Muscle of leg (tissue), 11 donors: Measurements from ENCODE around the gene KRTAP19-6. TPM values are rescaled to one million over a fixed set of nuclear protein-coding genes. Genes with fewer than 3 reads are reported as not detected.
"Not testable (repeated sequence)": the region's sequence is repeated elsewhere in the genome, so short reads cannot be mapped to it uniquely, and the experiment has no call there.

Experiments
- DNase-seq: peaks from one replicate; pipeline ENCODE4 v3.0.0; 2013
- H3K27ac ChIP-seq: one replicate; pipeline ENCODE4 v1.5.1; 2013; ENCODE audit warnings: mild to moderate bottlenecking, low read length, control low read depth
- H3K27me3 ChIP-seq: one replicate; pipeline ENCODE4 v1.6.1; 2013; ENCODE audit warnings: low read length; ENCODE audit not compliant: control insufficient read depth, insufficient read depth
- H3K36me3 ChIP-seq: one replicate; pipeline ENCODE4 v1.6.1; 2013; ENCODE audit warnings: low read length; ENCODE audit not compliant: control insufficient read depth, insufficient read depth
- H3K4me1 ChIP-seq: one replicate; pipeline ENCODE4 v1.6.1; 2013; ENCODE audit warnings: low read length; ENCODE audit not compliant: control insufficient read depth, insufficient read depth
- H3K4me3 ChIP-seq: one replicate; pipeline ENCODE4 v1.5.1; 2013; ENCODE audit warnings: low read length, control low read depth
- H3K9me3 ChIP-seq: replicated peaks from 2 replicates; pipeline ENCODE4 v1.6.1; 2013; ENCODE audit warnings: low read depth, low read length; ENCODE audit not compliant: control insufficient read depth
- WGBS: methylation state at CpG from one replicate; pipeline ENCODE4 v1.1.5; 2013; ENCODE audit warnings: missing lambda C conversion rate; ENCODE audit not compliant: insufficient coverage; 5-methylcytosine and 5-hydroxymethylcytosine counted together
- polyA plus RNA-seq, 8 donors: library from polyadenylated mRNA; unstranded; fragments of 120-200 nt; gene quantifications; one replicate each; pipeline versions ENCODE4 v1.2.1 to v1.2.3, GENCODE V29; 2013; ENCODE audit warnings: inconsistent platforms in 1 of 8, low replicate concordance in 1 of 8; ENCODE audit not compliant: insufficient read length in 8 of 8, insufficient read depth in 1 of 8
- total RNA-seq: library from RNA; stranded (reverse); fragments of 120-200 nt; gene quantifications from one replicate; pipeline ENCODE4 v1.2.4, GENCODE V29; 2013

KRTAP19-6 gene
- total and polyA plus RNA-seq, 9 donors: not detected

DNA sequence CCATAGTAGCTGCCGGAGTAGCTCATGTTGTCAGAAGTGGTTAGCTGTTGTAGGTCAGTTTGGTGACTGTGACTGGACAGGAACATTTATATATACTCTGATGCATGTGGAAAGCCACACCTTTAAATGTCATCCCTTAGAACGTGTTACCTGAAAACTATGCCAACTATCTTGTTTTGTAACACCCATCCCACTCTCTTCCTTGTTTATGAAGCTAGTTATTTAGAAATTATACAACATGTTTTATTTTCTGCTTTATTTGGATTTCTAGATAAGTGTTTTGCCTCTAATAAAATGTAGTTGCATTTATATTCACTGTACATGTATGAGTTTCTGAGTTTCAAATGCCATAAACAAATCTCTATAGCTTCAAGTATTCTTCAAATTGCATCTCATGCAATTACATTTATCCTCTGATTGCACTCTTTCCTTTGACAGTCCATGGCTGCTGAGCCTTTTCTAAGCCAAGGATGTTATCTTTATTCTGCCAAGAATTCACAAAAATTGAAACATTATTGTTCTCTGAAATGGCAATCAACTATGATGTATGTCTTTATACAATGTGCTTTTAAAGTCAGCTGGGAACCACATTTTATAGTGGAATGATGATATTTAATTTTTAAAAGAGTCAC, 19.7 kb upstream of the KRTAP19-6 start, which contains the start of gene KRTAP19-7:
KRTAP19-7 (minus strand) TSS at position 51 of the 632 bp plus-strand sequence; CDS start at position 26, 25 bp downstream.
- no peaks in the 10 kb centered on the region for H3K36me3 ChIP-seq
- WGBS: no CpG with 5 or more reads among the region's 2 CpGs
- no peaks in the 10 kb centered on the region for H3K27me3 ChIP-seq
- DNase-seq: no peak
- H3K4me1 ChIP-seq: no peaks in the 10 kb centered on the region
- H3K9me3 ChIP-seq: no peaks in the 10 kb centered on the region
- no peak within 1 kb of the TSS for H3K27ac ChIP-seq
- H3K4me3 ChIP-seq: no peak within 1 kb of the TSS

DNA sequence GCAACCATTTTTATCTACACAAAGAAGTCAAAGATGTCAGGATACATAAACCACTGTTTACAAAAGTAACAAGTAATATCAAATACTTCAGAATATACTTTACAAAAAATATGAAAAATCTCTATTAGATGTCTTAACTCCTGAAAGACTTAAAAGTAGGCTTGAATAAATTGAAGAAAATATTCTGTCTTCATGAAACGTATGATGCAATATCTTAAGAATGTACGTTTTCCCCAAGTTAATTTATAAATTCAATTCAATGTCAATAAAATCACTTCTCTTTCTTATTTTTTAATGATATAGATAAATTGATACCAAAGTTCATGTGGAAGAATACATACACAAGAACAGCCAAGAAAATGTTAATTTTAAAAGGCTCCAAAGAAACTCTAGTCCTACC, 13.4 kb upstream of the KRTAP19-6 start:
- Histone ChIP-seq H3K36me3 (no peaks in the 10 kb centered on the region), H3K4me1 (no peaks in the 10 kb centered on the region), H3K27ac (no peak overlapping the region), H3K9me3 (no peaks in the 10 kb centered on the region), H3K27me3 (no peaks in the 10 kb centered on the region), H3K4me3 (no peak overlapping the region)
- DNase-seq: no peak
- WGBS: no CpG with 5 or more reads among the region's 2 CpGs

DNA sequence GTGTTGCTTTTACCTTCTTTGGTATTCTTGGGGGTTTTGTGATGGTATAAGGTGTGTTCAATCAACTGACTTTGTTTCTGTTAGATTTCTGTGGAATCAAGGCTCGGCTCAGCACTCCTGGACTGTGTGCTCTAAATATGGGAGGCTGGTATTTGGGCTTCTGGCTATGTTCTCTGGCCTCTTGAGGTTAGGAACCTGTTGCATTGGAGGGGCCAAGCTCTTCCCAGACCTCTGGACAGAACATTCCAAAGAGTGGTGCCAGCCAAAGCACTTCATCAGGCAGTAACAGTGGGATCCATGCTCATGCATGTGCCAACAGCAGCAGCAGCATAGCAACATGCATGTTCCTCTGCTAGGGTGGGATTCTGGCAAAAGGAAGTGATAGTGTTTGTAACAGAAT, 11.1 kb upstream of the KRTAP19-6 start:
- WGBS: 70% methylated on average over 1 of the region's 1 CpG
- H3K4me1 ChIP-seq: no peaks in the 10 kb centered on the region
- no peak overlapping the region for H3K27ac ChIP-seq
- H3K36me3 ChIP-seq: no peaks in the 10 kb centered on the region
- DNase-seq: no peak
- no peaks in the 10 kb centered on the region for H3K27me3 ChIP-seq
- no peaks in the 10 kb centered on the region for H3K9me3 ChIP-seq
- no peak overlapping the region for H3K4me3 ChIP-seq

DNA sequence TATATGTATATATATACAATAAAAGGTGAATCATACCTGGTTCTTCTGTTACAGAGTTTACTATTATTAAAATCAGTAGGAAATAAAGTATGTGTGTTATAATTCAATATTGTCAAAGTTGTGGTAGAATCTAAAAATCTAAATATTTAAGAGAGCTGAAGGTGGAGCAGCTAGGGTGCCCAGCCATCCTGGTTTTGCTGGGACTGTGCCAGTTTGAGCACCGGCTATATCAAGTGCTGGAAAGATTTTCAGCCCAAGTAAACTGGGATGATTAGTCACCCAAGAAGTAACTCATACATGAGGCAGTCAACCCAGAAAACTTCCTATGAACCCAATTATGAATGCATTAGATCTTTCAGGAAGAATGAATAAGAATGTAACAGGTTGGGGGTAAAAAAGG, 22.8 kb downstream of the KRTAP19-6 start:
- Histone ChIP-seq H3K9me3 (no peaks in the 10 kb centered on the region), H3K36me3 (no peaks in the 10 kb centered on the region), H3K27ac (no peak overlapping the region), H3K4me1 (no peaks in the 10 kb centered on the region), H3K27me3 (no peaks in the 10 kb centered on the region), H3K4me3 (no peak overlapping the region)
- no CpG with 5 or more reads among the region's 1 CpG for WGBS
- DNase-seq: no peak

DNA sequence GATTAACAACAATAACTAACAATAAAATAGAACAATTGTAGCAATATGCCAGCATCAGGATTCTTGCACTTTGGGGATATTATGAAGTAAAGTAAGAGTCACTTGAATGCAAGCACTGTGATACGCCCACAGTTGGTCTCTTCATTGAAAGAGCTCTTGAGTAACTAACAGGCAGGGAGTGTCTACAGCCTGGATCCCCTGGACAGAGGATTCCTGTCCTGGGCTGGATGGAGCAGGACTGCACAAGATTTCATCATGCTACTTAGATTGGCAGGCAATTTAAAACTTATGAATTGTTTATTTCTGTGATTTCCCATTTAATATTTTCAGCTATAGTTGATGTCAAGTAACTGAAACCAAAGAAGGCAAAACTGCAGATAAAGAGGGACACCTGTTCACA, 26.0 kb downstream of the KRTAP19-6 start:
- Histone ChIP-seq H3K4me3 (no peak overlapping the region), H3K36me3 (no peaks in the 10 kb centered on the region), H3K27me3 (no peaks in the 10 kb centered on the region), H3K9me3 (no peaks in the 10 kb centered on the region), H3K4me1 (no peaks in the 10 kb centered on the region), H3K27ac (no peak overlapping the region)
- 100% methylated on average over 1 of the region's 1 CpG for WGBS
- no peak for DNase-seq

DNA sequence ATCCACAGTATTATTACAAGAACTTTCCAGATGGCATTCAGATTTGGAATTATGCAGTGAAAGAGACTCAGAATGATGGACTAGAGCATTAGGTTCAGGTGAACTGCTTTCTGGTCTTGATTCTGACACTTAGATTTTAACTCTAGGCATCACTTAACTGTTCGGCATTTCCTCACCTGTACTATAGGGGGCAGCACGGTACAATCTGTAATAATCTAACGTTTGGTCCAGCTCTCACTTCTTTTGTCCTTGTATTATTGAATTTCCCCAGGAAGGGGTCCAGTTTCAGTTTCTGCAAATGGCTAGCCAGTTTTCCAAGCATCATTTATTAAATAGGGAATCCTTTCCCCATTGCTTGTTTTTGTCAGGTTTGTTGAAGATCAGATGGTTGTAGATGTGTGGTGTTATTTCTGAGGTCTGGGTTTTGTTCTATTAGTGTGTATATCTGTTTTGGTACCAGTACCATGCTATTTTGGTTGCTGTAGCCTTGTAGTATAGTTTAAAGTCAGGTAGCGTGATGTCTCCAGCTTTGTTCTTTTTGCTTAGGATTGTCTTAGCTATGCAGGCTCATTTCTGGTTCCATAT, 36.0 kb downstream of the KRTAP19-6 start:
- not testable (repeated sequence) for H3K36me3 ChIP-seq, H3K9me3 ChIP-seq, H3K27me3 ChIP-seq, DNase-seq, H3K27ac ChIP-seq, H3K4me3 ChIP-seq, H3K4me1 ChIP-seq
- 60% methylated on average over 2 of the region's 4 CpGs for WGBS

DNA sequence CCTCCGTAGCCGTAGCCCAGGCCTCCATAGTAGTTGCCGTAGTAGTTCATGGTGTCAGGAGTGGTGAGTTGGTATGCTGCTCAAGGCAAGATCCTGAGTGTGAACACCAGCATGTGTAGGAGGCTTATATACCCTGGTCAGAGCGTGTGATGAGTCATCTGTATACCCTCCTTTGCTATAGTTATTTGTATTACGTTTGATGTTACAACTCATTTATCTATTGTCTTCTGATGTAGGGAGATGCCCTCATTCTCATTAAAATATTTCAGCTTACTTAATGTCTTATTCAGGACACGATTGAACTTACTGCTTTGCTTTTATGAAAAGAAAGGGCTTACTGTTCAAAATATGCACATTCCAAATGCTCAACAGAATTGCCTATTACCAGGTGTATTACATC, 39.6 kb downstream of the KRTAP19-6 start, which contains the start of gene KRTAP19-5:
KRTAP19-5 (minus strand) TSS at position 101 of the 400 bp plus-strand sequence; CDS start at position 50, 51 bp downstream.
- no peaks in the 10 kb centered on the region for H3K27me3 ChIP-seq
- WGBS: 100% methylated on average over 3 of the region's 6 CpGs
- H3K9me3 ChIP-seq: no peaks in the 10 kb centered on the region
- no peak within 1 kb of the TSS for H3K4me3 ChIP-seq
- no peak for DNase-seq
- no peaks in the 10 kb centered on the region for H3K4me1 ChIP-seq
- no peaks in the 10 kb centered on the region for H3K36me3 ChIP-seq
- H3K27ac ChIP-seq: no peak within 1 kb of the TSS

DNA sequence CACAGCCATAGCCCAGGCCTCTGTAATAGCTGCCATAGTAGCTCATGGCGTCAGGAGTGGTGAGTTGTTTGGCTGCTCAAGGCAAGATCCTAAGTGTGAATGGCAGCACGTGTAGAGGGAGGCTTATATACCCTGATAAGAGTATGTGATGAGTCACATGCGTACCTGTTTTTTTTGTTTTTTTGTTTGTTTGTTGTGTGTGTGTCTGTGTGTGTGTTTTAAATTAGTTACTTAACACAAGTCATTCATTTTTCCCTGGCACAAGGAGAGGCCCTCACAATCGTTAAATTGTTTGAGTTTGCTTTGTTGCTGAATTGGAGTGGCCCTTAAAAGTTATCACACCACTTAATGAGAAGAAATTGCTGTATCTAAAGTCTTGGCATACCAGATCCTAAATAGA, 44.6 kb downstream of the KRTAP19-6 start, which contains the start of gene KRTAP19-4:
KRTAP19-4 (minus strand) TSS at position 101 of the 400 bp plus-strand sequence; CDS start at position 46, 55 bp downstream.
- Histone ChIP-seq H3K4me3 (no peak within 1 kb of the TSS), H3K4me1 (no peaks in the 10 kb centered on the region), H3K9me3 (no peaks in the 10 kb centered on the region), H3K27ac (no peak within 1 kb of the TSS), H3K36me3 (no peaks in the 10 kb centered on the region), H3K27me3 (no peaks in the 10 kb centered on the region)
- 80% methylated on average over 1 of the region's 4 CpGs for WGBS
- DNase-seq: no peak

DNA sequence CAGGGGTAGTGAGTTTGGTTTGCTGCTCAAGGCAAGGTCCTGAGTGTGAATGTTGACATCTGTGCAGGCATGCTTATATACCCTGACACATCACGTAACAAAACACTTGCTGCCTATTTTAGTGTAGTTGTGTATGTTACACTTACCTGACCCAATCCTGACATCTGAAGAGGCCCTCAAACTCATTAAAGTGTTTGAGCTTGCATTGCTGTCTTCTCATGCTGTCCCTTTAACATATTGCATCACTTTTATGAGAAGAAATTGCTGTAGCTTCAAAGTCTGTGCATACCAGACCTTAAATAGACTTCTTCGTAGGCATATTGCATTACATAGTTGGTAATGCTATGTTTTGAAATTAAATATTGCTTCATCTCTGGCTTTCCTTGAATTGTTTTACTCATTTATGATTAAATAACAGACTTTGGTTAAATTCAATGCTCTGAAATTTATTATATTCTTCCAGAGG, 49.7 kb downstream of the KRTAP19-6 start, which contains the start of gene KRTAP19-3:
KRTAP19-3 (minus strand) TSS at position 51 of the 466 bp plus-strand sequence. CDS start 56 bp downstream, outside the sequence.
- no peaks in the 10 kb centered on the region for H3K36me3 ChIP-seq
- H3K4me1 ChIP-seq: no peaks in the 10 kb centered on the region
- H3K4me3 ChIP-seq: no peak within 1 kb of the TSS
- no peaks in the 10 kb centered on the region for H3K27me3 ChIP-seq
- DNase-seq: no peak
- no CpG with 5 or more reads among the region's 2 CpGs for WGBS
- H3K27ac ChIP-seq: no peak within 1 kb of the TSS
- H3K9me3 ChIP-seq: peaks cover 2% of the 10 kb centered on the region
